Immature natural killer cell (primary cell): ENCODE measurements around the gene MMP2. TPM values are rescaled to one million over a fixed set of nuclear protein-coding genes. Genes with fewer than 3 reads are reported as not detected.

Experiments
- DNase-seq, 3 donors: peaks; one replicate each; pipeline ENCODE4 v3.0.0; 2022; ENCODE audit warnings: mixed read lengths in 1 of 3
- H3K27ac Mint-ChIP-seq, 6 donors: one replicate each; pipeline ENCODE4 v1.8.0; 2020; ENCODE audit warnings: mixed read lengths in 6 of 6, mild to moderate bottlenecking in 5 of 6, inconsistent platforms in 4 of 6, moderate library complexity in 3 of 6
- H3K27me3 Mint-ChIP-seq, 3 donors: one replicate each; pipeline ENCODE4 v1.8.0; 2020 to 2021; ENCODE audit warnings: low read depth in 3 of 3, mild to moderate bottlenecking in 3 of 3, mixed read lengths in 3 of 3, moderate library complexity in 3 of 3, inconsistent platforms in 1 of 3
- H3K36me3 Mint-ChIP-seq, 3 donors: one replicate each; pipeline ENCODE4 v1.8.0; 2020; ENCODE audit warnings: mixed read lengths in 3 of 3, inconsistent platforms in 2 of 3, mild to moderate bottlenecking in 2 of 3
- H3K4me1 Mint-ChIP-seq, 2 donors: one replicate each; pipeline ENCODE4 v1.8.0; 2020; ENCODE audit warnings: inconsistent platforms in 2 of 2, mild to moderate bottlenecking in 2 of 2, mixed read lengths in 2 of 2, moderate library complexity in 1 of 2
- H3K4me3 Mint-ChIP-seq, 5 donors: one replicate each; pipeline ENCODE4 v1.8.0; 2020; ENCODE audit warnings: mild to moderate bottlenecking in 5 of 5, mixed read lengths in 5 of 5, inconsistent platforms in 3 of 5, moderate library complexity in 3 of 5
- H3K9me3 Mint-ChIP-seq, 6 donors: one replicate each; pipeline ENCODE4 v1.8.0; 2020; ENCODE audit warnings: mild to moderate bottlenecking in 6 of 6, mixed read lengths in 6 of 6, inconsistent platforms in 4 of 6, moderate library complexity in 3 of 6
- polyA plus RNA-seq, 3 donors: library from polyadenylated mRNA; unstranded; fragments of 300-500 nt; fragmentation: Illumina TruSeq; gene quantifications; one replicate each; pipeline ENCODE4 v1.2.3, GENCODE V29; 2021

MMP2 gene
- polyA plus RNA-seq: not detected

DNA sequence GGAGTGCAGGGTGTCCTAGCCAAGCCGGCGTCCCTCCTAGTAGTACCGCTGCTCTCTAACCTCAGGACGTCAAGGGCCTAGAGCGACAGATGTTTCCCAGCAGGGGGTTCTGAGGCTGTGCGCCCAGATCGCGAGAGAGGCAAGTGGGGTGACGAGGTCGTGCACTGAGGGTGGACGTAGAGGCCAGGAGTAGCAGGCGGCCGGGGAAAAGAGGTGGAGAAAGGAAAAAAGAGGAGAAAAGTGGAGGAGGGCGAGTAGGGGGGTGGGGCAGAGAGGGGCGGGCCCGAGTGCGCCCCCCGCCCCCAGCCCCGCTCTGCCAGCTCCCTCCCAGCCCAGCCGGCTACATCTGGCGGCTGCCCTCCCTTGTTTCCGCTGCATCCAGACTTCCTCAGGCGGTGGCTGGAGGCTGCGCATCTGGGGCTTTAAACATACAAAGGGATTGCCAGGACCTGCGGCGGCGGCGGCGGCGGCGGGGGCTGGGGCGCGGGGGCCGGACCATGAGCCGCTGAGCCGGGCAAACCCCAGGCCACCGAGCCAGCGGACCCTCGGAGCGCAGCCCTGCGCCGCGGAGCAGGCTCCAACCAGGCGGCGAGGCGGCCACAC lies at the start of gene MMP2:
TSS of gene MMP2 (plus strand) at position 372 of the 603 bp plus-strand sequence. CDS start 282 bp downstream, outside the sequence.
- Mint-ChIP-seq H3K27ac (no peak within 1 kb of the TSS), H3K36me3 (no peaks in the 10 kb centered on the region), H3K27me3 (peaks cover 4 to 17% (median 5%) of the 10 kb centered on the region in 3 donors), H3K9me3 (no peaks in the 10 kb centered on the region), H3K4me3 (no peak within 1 kb of the TSS), H3K4me1 (no peaks in the 10 kb centered on the region)
- DNase-seq: no peak

DNA sequence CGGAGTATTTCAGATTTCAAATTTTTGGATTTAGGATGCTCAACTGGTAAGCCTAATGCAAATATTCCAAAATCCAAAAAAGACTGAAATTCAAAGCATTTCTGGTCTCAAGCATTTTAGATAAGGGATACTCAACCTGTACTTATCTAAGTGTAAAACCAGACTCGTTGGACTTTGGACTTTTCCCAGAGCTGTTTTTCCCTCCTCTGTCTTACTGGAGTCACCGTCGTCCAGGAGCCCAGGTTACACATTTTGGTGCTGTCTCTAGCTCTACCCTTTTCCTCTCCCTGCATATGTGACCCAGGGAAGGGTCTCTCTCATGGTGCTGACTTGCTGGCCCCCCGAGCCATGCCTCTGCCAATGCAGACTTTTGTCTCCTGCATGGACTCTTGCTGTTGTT lies 46.0 kb upstream of the MMP2 start:
- Mint-ChIP-seq H3K27me3 (peaks cover 0 to 16% (median 2%) of the 10 kb centered on the region in 3 donors), H3K36me3 (no peaks in the 10 kb centered on the region), H3K9me3 (peaks cover 0 to 3% (median 0%) of the 10 kb centered on the region in 6 donors), H3K4me3 (no peak overlapping the region), H3K27ac (no peak overlapping the region), H3K4me1 (no peaks in the 10 kb centered on the region)
- no peak for DNase-seq

DNA sequence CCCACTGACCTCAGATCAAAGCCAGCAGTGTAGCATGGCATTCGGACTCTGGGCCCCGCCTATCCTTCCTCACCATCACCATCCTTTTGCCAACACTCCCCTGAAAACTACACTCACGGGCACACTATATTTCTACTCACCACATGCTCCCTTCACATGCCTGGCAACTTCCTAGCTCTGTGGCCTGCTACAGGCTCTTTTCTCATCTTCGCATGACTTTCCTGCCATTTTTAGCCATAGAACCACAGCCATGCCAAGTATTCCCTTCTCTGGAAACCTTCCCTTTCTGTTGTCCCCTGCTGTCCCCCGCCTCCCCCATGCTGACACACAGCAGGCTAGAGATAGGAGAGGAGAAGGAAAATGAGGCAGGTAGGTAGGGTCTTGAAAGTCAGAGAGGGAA lies 45.5 kb upstream of the MMP2 start:
- no peak overlapping the region for H3K4me3 Mint-ChIP-seq
- no peak for DNase-seq
- H3K9me3 Mint-ChIP-seq: peaks cover 0 to 3% (median 0%) of the 10 kb centered on the region in 6 donors
- no peaks in the 10 kb centered on the region for H3K4me1 Mint-ChIP-seq
- no peaks in the 10 kb centered on the region for H3K36me3 Mint-ChIP-seq
- peaks cover 0 to 16% (median 2%) of the 10 kb centered on the region in 3 donors for H3K27me3 Mint-ChIP-seq
- no peak overlapping the region for H3K27ac Mint-ChIP-seq

DNA sequence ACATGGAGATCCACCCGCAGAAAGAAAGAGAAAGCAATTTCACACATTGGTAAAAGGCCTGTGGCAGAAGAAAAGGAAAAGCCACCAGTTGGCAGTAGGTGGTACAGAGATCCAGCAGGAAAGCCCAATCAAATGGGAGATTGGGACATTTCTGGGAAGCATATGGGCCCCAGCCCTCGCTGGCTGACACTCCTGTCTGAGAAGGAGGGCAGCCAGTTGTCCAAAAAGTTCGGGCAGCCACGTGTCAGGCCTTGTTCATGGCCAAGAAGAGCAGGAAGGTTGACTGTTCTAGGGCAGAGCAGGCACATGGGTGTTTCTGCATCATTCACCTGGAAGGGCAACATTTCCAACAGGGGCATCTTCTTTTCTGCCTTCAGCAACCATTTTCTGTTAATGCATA lies 45.0 kb upstream of the MMP2 start:
- H3K4me3 Mint-ChIP-seq: no peak overlapping the region
- no peaks in the 10 kb centered on the region for H3K4me1 Mint-ChIP-seq
- H3K9me3 Mint-ChIP-seq: peaks cover 0 to 3% (median 0%) of the 10 kb centered on the region in 6 donors
- H3K27ac Mint-ChIP-seq: no peak overlapping the region
- H3K36me3 Mint-ChIP-seq: no peaks in the 10 kb centered on the region
- peaks cover 0 to 12% (median 2%) of the 10 kb centered on the region in 3 donors for H3K27me3 Mint-ChIP-seq
- DNase-seq: no peak

DNA sequence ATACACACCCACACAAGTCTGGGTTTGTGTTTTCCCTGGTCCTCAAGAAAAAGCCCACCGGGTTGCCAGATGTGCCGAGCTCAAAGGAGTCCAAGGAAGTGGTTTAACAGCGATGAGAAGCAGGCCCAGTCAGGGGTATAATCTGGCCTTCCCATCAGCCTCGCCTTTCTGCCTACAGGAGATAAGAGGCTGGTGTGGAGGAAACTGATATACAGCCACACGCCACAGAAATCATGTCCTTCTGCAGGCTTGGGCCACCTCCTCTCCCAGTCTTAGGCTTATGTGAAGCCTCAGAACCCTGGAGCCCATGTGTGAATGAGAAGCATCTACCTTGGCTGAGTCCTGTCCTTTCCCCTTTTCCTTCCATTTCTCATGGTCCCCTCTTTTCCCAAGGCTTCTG lies 43.6 kb upstream of the MMP2 start:
- Mint-ChIP-seq H3K4me3 (no peak overlapping the region), H3K36me3 (no peaks in the 10 kb centered on the region), H3K9me3 (peaks cover 0 to 3% (median 0%) of the 10 kb centered on the region in 6 donors), H3K4me1 (no peaks in the 10 kb centered on the region), H3K27me3 (peaks cover 0 to 10% (median 3%) of the 10 kb centered on the region in 3 donors), H3K27ac (no peak overlapping the region)
- no peak for DNase-seq

DNA sequence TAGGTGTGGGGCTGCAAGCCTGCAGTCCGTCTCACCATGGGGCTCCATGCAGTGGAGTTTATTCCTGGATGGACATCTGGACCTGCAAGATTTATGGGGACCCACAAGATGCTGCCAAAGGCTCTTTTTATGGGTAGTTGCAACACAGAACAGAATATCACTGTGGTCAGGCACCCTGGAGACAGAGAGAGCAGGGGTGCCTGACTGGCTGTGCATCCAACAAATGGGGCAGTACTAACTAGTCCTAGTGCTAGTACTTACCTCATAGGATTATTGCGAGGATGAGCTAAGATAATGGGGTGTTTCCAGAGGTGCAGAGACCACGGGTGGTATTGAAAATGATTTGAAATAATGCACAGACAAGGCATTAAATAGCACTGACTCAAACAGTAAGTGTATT lies 42.4 kb upstream of the MMP2 start:
- H3K4me1 Mint-ChIP-seq: no peaks in the 10 kb centered on the region
- H3K9me3 Mint-ChIP-seq: peaks cover 0 to 3% (median 0%) of the 10 kb centered on the region in 6 donors
- no peak for DNase-seq
- H3K27me3 Mint-ChIP-seq: peaks cover 0 to 10% (median 3%) of the 10 kb centered on the region in 3 donors
- no peaks in the 10 kb centered on the region for H3K36me3 Mint-ChIP-seq
- H3K27ac Mint-ChIP-seq: no peak overlapping the region
- no peak overlapping the region for H3K4me3 Mint-ChIP-seq

DNA sequence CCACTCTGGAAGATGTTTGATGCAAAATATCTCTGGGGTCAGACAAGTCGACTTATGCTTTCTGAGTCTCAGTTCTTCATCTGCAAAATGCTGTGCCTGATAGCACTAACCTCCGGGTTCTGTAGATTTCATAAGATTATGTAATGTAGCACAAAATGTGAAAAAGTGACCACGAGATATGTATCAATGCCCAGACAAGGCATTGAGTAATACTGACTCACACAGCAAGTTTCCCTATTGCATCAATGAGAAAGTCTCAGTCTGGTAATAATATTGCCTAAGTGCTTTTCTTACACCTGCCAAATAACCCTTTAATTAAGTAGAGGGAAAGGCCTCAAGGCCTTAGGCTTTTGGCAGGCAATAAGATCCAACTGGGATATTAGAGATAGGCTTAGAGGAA lies 41.4 kb upstream of the MMP2 start:
- no peak overlapping the region for H3K27ac Mint-ChIP-seq
- DNase-seq: no peak
- no peaks in the 10 kb centered on the region for H3K36me3 Mint-ChIP-seq
- peaks cover 0 to 3% (median 0%) of the 10 kb centered on the region in 6 donors for H3K9me3 Mint-ChIP-seq
- H3K27me3 Mint-ChIP-seq: peaks cover 1 to 10% (median 3%) of the 10 kb centered on the region in 3 donors
- no peak overlapping the region for H3K4me3 Mint-ChIP-seq
- H3K4me1 Mint-ChIP-seq: no peaks in the 10 kb centered on the region

DNA sequence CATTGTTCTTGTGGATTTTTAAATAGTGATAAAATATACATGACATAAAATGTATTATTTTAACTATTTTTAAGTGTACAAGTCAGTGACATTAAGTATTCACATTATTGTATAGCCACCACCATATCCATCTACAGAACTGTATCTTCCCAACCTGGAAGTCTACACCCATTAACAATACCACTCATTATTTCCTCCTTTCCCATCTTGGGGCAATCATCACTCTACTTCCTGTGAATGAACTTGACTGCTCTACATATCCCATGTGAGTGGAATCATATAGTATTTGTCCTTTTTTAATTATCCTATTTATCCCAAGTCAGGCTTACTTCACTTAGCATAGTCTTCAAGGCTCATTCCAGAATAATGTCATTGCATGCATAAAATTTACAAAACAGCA lies 40.7 kb upstream of the MMP2 start:
- Mint-ChIP-seq H3K27ac (no peak overlapping the region), H3K36me3 (no peaks in the 10 kb centered on the region), H3K4me3 (no peak overlapping the region), H3K4me1 (no peaks in the 10 kb centered on the region), H3K27me3 (peaks cover 1 to 11% (median 3%) of the 10 kb centered on the region in 3 donors), H3K9me3 (peaks cover 0 to 3% (median 0%) of the 10 kb centered on the region in 6 donors)
- no peak for DNase-seq

DNA sequence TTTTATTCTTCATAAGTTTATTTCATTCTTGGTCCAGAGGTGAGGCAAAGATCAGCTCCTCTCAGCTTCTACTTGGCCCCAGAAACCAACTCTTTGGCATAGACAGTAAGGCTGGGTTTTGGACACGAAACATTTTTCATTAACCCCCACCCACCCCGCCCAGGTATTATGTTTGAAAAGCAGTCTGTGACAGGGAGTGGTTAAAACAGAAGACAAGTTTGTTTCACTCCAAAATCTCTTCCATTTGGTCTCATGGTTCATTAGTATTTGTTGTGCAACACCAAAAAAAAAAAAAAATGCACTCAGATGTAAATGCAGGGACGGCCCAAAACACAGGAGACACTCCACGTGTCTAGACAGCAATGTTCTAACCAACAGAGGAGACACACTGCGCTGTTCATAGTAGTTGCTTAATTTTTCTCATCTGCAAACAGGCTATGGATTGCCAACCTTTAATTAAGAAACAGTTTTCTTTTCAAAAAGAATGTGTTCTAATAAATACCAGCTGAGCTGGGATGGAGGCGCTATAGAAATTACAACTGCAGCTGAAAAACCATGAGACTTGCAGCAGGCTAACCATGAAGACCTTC lies 39.8 kb upstream of the MMP2 start:
- no peak for DNase-seq
- Mint-ChIP-seq H3K4me3 (no peak overlapping the region), H3K27me3 (peaks cover 1 to 7% (median 3%) of the 10 kb centered on the region in 3 donors), H3K36me3 (no peaks in the 10 kb centered on the region), H3K9me3 (peaks cover 0 to 3% (median 0%) of the 10 kb centered on the region in 6 donors), H3K4me1 (no peaks in the 10 kb centered on the region), H3K27ac (no peak overlapping the region)

DNA sequence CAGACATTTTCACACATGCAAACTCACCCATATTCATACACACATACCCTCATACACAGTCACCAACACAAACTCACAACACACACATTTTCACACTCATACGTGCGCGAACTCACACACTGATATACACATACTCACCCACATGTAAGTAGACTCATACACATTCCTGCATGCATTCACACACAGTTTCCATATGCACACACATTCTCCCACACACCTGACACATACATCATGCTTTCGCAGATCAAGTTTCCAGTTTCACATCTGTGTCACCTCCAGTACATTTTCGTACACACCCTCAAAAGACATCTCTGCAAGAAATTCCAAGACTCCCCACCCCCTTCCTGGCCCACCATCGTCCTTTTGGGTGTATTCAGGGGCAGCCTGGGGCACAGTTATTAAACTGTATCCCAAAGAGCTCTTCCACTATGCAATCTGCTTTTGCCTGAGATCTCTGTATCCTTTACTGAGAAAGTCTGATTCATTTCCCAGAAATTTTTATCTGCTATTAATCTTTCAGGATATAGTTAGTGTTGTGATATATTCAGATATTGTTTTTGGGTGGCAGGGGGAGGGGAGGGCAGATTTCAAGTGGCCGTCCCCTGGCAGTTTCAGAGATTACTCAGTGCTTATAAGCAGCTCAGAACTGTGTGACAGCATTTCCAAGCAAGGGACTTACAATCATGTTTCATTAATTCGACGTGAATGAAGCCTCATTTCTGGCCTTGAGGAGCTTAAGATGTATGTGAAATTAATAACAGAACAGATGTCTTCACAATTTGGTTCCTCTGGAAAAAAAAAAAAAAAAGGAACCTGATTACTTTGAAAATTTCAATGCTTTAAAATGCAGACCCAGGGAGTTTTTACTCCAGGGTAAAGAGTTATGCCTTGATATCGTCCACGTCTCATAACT lies 35.3 kb upstream of the MMP2 start:
- Mint-ChIP-seq H3K27me3 (peaks cover 1 to 5% (median 3%) of the 10 kb centered on the region in 3 donors), H3K4me3 (no peak overlapping the region), H3K36me3 (no peaks in the 10 kb centered on the region), H3K4me1 (no peaks in the 10 kb centered on the region), H3K9me3 (no peaks in the 10 kb centered on the region), H3K27ac (no peak overlapping the region)
- no peak for DNase-seq

DNA sequence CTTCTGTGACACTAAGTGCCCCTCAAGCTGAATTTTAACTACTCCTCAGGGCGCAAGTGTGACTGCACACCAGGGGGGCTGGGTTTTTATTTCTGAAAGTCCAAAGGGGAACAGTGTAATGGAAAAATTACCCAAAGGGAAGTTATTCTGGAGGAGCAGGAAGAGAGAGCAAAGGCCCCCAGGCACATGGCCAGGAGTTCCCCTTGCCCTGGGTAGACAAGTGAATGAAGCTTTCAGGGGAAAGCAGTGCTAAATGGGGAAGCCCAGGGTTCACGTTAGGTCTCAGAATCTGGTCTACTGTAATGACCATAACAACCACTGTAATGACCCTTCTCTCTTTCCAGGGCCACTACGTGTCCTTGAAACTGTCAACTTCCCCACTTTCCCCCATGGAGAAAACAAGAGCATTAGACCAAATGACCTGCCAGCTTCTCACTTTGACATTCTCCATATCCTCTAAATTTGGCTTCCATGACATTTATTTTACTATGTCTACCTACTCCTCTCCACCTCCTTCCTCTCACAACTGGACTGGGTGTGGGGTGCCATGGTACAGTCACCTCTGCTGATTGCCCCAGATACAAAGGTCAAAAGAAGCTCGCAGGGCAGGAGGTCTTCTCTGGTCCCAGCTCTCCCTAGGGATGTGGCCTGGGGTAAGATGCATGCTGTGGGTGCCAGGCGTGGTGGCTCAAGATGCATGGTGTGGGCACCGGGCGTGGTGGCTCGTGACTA lies 34.1 kb upstream of the MMP2 start:
- Mint-ChIP-seq H3K4me1 (no peaks in the 10 kb centered on the region), H3K27ac (no peak overlapping the region), H3K9me3 (no peaks in the 10 kb centered on the region), H3K27me3 (peaks cover 1 to 5% (median 2%) of the 10 kb centered on the region in 3 donors), H3K36me3 (no peaks in the 10 kb centered on the region), H3K4me3 (no peak overlapping the region)
- no peak for DNase-seq

DNA sequence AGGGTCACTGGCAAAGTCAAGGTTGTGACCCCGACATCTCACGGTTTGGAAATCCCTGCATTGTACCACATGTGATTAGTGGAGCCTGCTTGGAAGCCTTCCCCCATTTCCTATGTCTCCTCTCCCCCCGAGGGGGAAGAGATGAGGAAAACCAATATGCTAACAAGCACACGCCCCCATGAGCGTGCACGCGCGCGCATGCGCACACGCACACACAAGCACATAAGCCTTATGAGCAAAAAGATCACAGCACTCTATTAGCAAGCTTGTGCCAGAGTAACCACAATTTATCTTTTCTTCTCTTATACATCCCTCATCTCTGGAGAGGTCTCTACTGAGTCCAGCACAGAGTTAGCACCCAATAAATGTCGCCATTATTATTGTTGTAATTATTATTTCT lies 31.8 kb upstream of the MMP2 start:
- H3K27ac Mint-ChIP-seq: no peak overlapping the region
- DNase-seq: no peak
- no peaks in the 10 kb centered on the region for H3K4me1 Mint-ChIP-seq
- H3K36me3 Mint-ChIP-seq: no peaks in the 10 kb centered on the region
- no peak overlapping the region for H3K4me3 Mint-ChIP-seq
- no peaks in the 10 kb centered on the region for H3K9me3 Mint-ChIP-seq
- H3K27me3 Mint-ChIP-seq: peaks cover 0 to 5% (median 2%) of the 10 kb centered on the region in 3 donors

DNA sequence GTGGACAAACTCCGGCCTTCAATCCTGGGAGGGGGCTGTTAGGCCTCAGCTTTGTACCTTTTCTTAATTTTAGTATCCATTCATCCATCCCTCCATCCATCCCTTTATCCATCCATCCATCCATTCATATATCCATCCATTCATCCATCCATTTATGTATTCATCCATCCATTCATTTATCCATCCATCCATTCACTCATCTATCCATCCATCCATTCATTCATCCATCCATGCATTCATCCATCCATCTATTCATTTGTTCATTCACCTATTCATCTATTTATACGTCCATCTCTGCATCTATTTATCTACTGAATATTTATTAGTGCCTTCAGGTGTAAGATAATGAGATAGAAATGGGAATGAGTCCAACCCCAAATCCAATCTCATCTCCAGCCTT lies 26.0 kb upstream of the MMP2 start:
- no peaks in the 10 kb centered on the region for H3K9me3 Mint-ChIP-seq
- no peaks in the 10 kb centered on the region for H3K4me1 Mint-ChIP-seq
- no peak overlapping the region for H3K27ac Mint-ChIP-seq
- H3K36me3 Mint-ChIP-seq: no peaks in the 10 kb centered on the region
- no peak overlapping the region for H3K4me3 Mint-ChIP-seq
- peaks cover 0 to 2% (median 1%) of the 10 kb centered on the region in 3 donors for H3K27me3 Mint-ChIP-seq
- no peak for DNase-seq
